Measurements from ENCODE around the gene NXN. TPM values are rescaled to one million over a fixed set of nuclear protein-coding genes. Genes with fewer than 3 reads are reported as not detected.

NXN gene
- total RNA-seq, 4 donors from 2014 or later: 18.9 to 47.2 (median 33.4) TPM

DNA sequence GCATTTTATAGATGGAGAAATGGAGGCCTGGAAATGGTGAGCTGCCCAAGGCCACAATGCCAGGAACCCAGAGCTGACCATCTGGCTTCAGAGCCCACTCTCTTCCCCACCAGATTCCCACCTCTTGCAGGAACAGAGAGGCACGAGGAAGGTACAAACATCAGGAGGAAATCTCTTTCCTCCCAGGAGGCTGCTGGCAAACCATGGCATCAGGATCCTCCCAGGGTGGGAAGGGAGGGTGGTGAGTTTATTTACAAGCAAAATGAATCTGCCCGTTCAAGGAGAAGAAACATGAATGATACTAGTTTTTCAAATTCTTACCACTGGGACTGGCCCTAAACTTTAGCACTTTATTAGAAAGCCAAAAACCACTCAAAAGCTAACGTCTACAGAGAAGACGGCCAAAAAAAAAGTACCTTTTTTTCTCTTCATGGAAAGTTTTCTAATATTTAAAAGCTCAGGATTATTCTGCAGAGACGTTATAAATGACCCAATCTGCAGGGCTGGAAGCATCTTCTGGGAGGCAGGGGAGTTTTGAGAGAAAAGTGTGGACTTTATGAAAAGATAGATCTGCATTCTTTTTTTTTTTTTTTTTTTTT lies 79.1 kb downstream of the NXN start:
- TF ChIP-seq, protein P1, sequence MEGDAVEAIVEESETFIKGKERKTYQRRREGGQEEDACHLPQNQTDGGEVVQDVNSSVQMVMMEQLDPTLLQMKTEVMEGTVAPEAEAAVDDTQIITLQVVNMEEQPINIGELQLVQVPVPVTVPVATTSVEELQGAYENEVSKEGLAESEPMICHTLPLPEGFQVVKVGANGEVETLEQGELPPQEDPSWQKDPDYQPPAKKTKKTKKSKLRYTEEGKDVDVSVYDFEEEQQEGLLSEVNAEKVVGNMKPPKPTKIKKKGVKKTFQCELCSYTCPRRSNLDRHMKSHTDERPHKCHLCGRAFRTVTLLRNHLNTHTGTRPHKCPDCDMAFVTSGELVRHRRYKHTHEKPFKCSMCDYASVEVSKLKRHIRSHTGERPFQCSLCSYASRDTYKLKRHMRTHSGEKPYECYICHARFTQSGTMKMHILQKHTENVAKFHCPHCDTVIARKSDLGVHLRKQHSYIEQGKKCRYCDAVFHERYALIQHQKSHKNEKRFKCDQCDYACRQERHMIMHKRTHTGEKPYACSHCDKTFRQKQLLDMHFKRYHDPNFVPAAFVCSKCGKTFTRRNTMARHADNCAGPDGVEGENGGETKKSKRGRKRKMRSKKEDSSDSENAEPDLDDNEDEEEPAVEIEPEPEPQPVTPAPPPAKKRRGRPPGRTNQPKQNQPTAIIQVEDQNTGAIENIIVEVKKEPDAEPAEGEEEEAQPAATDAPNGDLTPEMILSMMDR (IDR thresholded peaks at IDR 0.05): no peak
- no peak for TF ChIP-seq EP300 (IDR thresholded peaks at IDR 0.05)
- no peak for DNase-seq (ENCODE audit: low spot score in 2 of 2)
- Histone ChIP-seq H3K9me3 (no peaks in the 10 kb centered on the region), H3K4me3 (no peak overlapping the region), H3K36me3 (no peaks in the 10 kb centered on the region), H3K27me3 (no peaks in the 10 kb centered on the region), H3K27ac (no peak overlapping the region), H3K4me1 (peaks cover 36% of the 10 kb centered on the region)
- 37% methylated on average over 5 of the region's 5 CpGs for WGBS

DNA sequence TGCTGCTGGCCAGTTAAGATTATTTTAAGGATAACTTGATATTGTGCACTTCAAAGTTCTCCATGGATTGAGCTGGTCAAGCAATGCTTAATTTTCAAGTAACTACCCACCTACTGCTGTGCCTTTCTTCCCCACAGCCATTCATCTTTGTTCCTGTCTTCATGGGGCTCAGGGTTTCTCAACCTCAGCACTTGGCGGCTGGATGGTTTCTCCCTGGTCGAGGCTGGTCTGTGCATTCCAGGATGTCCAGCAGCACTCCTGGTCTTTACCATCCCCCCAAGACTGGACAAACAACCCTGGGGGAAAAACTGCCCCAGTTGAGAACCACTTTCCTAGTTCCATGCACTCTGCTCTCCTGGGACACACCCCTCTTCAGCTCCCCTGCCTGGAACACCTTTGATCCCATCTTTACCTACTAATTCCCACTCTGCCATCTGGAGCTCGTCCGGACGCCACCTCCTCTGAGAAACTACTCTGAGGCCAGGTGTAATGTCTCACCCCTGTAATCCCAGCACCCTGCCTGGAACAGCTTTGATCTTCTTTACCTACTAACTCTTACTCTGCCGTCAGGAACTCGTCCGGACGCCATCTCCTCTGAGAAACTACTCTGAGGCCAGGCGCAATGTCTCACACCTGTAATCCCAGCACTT lies 81.5 kb downstream of the NXN start:
- H3K27me3 ChIP-seq: no peaks in the 10 kb centered on the region
- peaks cover 35% of the 10 kb centered on the region for H3K4me1 ChIP-seq
- no peak overlapping the region for H3K4me3 ChIP-seq
- no peaks in the 10 kb centered on the region for H3K9me3 ChIP-seq
- H3K27ac ChIP-seq: peak overlapping the region; percentile 2
- H3K36me3 ChIP-seq: no peaks in the 10 kb centered on the region
- WGBS: 92% methylated on average over 10 of the region's 10 CpGs
- TF ChIP-seq POLR2AphosphoS5 (IDR thresholded peaks at IDR 0.05): no peak
- no peak for TF ChIP-seq EP300 (IDR thresholded peaks at IDR 0.05)
- TF ChIP-seq, protein P1 (IDR thresholded peaks at IDR 0.05): no peak
- no peak for TF ChIP-seq POLR2A (IDR thresholded peaks at IDR 0.05)
- DNase-seq (ENCODE audit: low spot score in 2 of 2): no peak

DNA sequence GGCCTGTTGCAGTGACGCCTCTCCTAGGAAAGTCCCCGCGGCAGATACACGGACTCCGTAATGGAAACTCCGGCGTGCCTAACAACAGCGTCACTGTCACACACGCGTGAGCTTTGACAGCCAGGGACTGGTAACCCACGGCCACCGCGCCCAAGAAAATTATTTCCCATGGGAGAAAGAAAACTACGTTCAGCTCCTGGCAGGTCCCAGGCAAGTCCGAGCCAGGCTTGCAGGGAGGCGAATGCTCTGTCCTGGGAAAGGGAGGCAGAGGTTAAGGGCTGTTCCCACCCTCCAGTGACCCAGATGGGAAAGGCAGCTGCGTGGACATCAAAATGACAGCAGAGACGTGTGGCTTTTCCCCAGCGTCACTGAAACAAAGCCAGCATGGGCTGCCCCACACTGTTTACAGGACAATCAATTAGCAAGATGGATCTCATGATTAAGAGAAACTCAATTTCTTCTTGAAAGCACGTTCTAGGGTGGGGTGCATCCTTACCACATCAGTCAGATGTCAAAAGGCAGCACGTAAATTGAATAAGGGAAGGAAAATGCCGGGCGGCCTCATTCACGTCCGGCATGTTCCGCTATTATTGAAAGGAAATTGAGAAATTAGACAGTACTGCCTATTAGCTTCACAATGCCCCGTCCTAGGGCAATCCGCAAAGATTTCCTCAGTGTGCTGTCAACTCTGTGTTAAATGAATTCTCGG lies 82.5 kb downstream of the NXN start:
- TF ChIP-seq EP300 (IDR thresholded peaks at IDR 0.05) (peak; percentile 35), POLR2AphosphoS5 (IDR thresholded peaks at IDR 0.05) (peak in 1 of 3 donors; percentile 21)
- TF ChIP-seq, protein P1 (IDR thresholded peaks at IDR 0.05): no peak
- H3K4me1 ChIP-seq: peaks cover 25% of the 10 kb centered on the region
- no peaks in the 10 kb centered on the region for H3K9me3 ChIP-seq
- H3K4me3 ChIP-seq: no peak overlapping the region
- H3K27me3 ChIP-seq: no peaks in the 10 kb centered on the region
- H3K36me3 ChIP-seq: no peaks in the 10 kb centered on the region
- peak in 1 of 2 donors; percentile 77 for DNase-seq (ENCODE audit: low spot score in 2 of 2)
- peak overlapping the region; percentile 2 for H3K27ac ChIP-seq
- 79% methylated on average over 29 of the region's 29 CpGs for WGBS

DNA sequence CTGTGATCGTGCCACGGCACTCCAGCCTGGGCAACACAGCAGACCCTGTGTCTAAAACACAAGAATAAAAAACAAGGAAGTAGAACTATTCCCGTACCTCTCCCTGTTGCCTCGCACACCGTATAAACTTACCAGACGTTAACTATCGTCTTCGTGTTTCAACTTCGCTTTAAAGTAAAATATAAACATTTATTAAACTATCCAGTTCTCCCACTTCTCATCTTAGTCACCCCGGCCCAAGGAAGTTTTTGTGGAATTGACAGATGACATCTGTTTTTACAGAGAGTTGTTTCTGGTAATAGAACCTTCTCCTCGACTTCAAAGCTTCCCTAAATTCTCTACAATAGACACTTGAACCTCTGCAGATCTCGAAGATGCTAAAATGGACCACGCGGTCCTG lies 83.1 kb downstream of the NXN start:
- Histone ChIP-seq H3K27ac (no peak overlapping the region), H3K9me3 (no peaks in the 10 kb centered on the region), H3K4me1 (peaks cover 19% of the 10 kb centered on the region), H3K36me3 (no peaks in the 10 kb centered on the region), H3K27me3 (no peaks in the 10 kb centered on the region), H3K4me3 (no peak overlapping the region)
- WGBS: 70% methylated on average over 14 of the region's 14 CpGs
- TF ChIP-seq POLR2A (IDR thresholded peaks at IDR 0.05): no peak
- TF ChIP-seq EP300 (IDR thresholded peaks at IDR 0.05): no peak
- TF ChIP-seq, protein P1 (IDR thresholded peaks at IDR 0.05): no peak
- TF ChIP-seq POLR2AphosphoS5 (IDR thresholded peaks at IDR 0.05): no peak
- no peak for DNase-seq (ENCODE audit: low spot score in 2 of 2)

DNA sequence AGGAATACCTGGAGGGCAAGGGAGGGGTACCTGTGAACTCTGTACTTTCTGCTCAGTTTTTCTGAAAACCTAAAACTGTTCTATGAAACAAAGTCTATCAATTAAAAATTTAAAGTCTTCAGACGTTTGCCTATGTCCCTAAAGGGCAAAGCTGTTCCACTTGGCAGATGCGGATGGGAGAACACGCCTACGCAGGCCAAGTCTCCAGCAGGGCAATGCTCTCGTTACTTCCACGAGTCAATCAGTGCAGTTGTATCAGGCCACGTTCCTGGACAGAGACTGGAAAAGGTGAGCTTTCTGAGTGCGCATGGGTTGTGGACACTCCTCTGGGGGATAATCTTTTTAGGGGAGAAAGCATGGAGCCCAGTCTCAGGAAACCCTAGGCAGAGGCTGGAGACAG lies 86.6 kb downstream of the NXN start:
- DNase-seq (ENCODE audit: low spot score in 2 of 2): no peak
- 65% methylated on average over 8 of the region's 8 CpGs for WGBS
- Histone ChIP-seq H3K36me3 (no peaks in the 10 kb centered on the region), H3K27ac (no peak overlapping the region), H3K4me1 (peaks cover 2% of the 10 kb centered on the region), H3K4me3 (no peak overlapping the region), H3K27me3 (no peaks in the 10 kb centered on the region), H3K9me3 (no peaks in the 10 kb centered on the region)
- no peak for TF ChIP-seq POLR2AphosphoS5 (IDR thresholded peaks at IDR 0.05)
- TF ChIP-seq, protein P1 (IDR thresholded peaks at IDR 0.05): no peak
- no peak for TF ChIP-seq EP300 (IDR thresholded peaks at IDR 0.05)
- no peak for TF ChIP-seq POLR2A (IDR thresholded peaks at IDR 0.05)
